Amygdala (tissue), 56 donors: ENCODE results near the gene NFYC.

ENCODE experiments used
- DNase-seq, 56 donors: peaks; one replicate each; lab custom pipeline; 2025; lab: John Stamatoyannopoulos, UW

Gene NFYC

DNA sequence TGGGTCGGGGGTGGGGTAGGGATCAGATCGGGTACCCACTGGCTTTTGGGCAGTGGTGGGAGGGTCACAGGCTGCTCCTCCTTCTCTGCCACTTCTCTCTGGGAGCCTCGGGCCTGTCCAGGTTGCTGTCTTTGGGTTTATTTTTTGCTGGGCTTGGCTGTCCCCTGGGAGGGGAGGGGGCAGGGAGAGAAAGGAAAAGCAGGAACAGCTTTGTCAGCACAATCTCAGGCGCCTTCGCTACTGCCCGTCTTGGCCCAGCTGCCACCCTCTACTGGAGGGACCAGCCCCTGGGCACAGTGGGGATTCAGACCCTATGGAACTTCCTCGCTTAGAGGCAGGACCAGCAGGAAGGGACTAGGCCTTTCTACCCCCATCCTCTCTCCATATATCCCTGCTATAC lies 100.5 kb downstream of the NFYC start:
- DNase-seq: no peak

DNA sequence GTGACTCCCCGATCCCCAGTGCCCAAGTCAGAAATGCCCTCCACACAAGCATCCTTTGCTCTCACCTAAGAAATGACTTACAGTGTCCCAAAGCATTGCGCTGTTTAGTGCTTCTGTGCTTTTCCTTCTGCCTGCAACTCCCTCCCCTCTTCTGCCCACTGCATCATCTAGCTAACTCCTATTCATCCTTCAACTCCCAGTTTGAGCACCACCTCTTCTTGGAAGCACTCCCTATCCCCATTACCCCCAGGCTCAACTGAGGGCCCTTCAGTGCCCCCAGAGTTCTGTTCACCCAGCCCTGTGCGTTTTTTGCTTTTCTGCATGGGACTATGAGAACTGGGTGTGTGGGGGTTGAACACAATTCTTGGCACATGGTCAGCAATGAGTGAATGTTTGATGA lies 102.1 kb downstream of the NFYC start:
- no peak for DNase-seq

GRCh38 chr1:40794048-40794447 lies 102.5 kb downstream of the NFYC start:
- no peak for DNase-seq

- DNase-seq: no peak
Observed at GRCh38 chr1:40794974-40795715, 103.6 kb downstream of the NFYC start.

DNA sequence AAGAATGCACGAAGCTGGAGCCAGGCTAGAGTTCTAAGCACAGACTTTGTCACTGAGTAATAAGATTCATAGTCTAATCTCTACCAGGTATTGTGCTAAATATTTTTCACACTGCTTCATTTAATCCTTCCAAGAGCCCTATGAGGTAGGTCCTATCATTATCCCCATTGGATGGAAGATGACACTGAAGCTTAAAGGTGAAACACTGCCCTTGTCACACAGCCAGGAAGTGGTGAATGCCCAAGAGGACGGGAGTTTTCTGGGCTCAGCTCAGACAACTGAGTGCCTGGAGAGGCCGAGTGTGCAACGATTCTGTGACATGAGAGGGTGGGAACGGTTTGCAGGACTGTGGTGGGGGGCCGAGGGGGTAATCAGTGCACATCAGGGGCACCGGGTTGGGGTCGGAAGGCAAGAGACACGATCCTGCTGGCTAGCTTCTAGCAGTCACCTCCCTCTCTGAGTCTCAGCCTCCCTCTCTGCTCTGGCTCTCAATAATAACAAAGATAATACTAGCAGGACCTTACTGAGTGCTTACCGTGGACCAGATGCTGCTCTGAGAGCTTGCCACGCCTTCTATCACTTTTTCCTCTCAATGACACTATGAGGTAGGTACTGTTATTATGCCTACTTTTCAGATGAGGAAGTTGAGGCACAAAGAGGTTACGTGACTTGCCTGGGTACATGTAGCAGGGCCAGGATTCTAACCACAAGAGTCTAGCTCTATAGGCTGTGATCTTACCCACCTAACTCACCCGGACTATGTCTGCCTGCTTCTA lies 104.5 kb downstream of the NFYC start:
- DNase-seq: no peak

- peak in 4 of 56 donors; percentile 8 to 21 (median 14) for DNase-seq
Observed at GRCh38 chr1:40796939-40797667, 105.6 kb downstream of the NFYC start.

- no peak for DNase-seq
Observed at GRCh38 chr1:40797668-40798010, 106.1 kb downstream of the NFYC start.

- no peak for DNase-seq
Observed at GRCh38 chr1:40798366-40799281, 107.1 kb downstream of the NFYC start.

DNA sequence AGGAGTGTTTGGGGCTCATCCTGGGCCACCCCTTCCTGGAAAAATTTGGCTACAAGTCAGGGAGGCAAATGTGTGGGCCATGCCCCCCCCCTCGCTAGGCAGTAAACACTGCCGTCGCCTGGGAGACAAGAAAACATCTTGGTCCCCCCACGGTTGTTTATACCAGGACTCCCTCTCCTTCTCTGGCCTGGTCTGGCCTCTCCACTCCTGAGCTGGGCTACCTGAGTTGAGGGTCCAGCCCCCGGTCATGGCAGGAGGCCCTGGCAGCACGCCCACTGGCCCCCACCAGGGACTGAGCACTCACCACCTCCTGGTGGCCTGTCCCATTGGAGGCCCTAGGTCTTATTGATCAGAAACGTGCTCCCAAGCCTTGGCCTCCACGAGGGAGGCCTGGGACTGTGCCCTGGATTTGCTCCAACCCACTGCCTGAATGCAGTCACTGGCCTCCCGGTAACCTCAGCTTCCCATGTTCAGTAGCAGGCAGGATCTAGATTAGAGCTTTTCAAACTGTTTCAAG lies 107.9 kb downstream of the NFYC start:
- DNase-seq: peak in 1 of 56 donors; percentile 19

GRCh38 chr1:40801742-40802077 lies 110.2 kb downstream of the NFYC start:
- DNase-seq: no peak

DNA sequence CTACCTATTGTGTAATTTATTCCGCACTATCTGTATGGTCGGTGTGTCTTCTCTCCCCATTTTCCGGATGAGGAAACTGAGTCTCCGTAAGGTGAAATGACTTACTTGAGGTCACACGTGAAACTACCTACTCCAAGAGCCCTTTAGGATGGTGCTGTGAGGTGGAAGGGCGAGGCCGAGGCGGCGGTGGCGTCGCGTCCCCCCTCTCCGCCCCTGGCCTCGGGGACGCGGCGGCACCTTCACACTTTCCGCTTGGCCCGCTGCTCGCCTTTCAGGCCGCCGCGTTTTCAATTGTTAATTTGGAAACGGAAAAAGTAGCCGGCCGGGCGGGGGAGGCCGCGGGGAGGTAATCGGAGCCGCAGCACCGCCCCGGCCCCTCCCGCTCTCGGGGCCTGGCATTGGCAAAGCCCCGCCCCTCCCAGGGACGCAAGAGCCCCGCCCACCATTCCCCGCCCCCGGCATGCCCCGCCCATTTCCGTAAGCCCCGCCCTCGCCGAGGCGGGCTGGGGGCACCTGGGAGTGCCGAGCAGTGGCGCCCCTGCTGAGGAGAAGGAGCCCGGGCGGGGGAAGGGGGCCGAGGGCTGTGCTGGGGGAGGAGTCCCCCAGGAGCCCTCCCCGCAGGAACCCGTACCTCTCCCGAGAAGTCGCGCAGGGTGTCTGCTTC lies 110.7 kb downstream of the NFYC start:
- peak in 16 of 56 donors; percentile 5 to 70 (median 28) for DNase-seq

- DNase-seq: no peak
Observed at GRCh38 chr1:40802742-40803113, 111.2 kb downstream of the NFYC start.

GRCh38 chr1:40803447-40803846 lies 111.9 kb downstream of the NFYC start:
- no peak for DNase-seq

DNA sequence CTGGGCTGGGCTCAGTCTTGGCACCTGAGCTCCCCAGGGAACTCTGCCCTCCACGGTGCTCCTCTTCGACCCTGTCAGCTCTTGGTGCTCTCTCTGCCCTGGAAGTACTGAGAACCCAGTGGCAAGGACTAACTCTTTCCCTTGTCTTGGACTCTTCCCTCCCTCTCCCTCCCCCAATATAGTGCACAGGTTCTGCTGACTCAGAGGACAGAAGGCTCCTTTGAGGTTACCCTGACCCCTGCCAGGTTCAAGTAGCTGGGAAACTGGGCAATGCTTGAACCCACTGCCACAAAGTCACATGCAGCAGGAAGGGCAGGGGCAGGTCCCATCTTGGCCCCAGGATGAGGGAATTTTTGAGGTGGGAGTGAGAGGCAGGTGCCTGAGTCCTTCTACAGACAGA lies 112.4 kb downstream of the NFYC start:
- DNase-seq: no peak

DNA sequence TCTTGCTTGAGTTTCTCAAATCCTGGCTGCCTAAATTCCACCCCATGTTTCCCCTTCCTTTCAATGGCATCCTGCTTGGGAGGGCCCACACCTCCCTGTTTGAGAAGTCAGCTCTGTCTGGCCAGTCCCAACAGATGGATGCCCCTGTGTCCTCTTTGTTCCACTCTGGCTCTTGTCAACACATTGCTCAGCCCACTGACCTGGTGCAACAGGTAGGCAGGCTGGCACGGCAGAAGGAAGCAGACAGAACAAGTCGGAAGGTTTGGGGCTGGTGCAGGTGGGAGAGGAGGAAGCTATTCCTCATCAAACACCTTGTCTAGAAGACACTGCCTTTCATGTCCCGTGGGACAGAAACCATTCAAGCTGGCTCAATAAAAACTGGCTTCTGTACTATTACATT lies 114.7 kb downstream of the NFYC start:
- DNase-seq: no peak

- no peak for DNase-seq
Observed at GRCh38 chr1:40806731-40807695, 115.5 kb downstream of the NFYC start.

DNA sequence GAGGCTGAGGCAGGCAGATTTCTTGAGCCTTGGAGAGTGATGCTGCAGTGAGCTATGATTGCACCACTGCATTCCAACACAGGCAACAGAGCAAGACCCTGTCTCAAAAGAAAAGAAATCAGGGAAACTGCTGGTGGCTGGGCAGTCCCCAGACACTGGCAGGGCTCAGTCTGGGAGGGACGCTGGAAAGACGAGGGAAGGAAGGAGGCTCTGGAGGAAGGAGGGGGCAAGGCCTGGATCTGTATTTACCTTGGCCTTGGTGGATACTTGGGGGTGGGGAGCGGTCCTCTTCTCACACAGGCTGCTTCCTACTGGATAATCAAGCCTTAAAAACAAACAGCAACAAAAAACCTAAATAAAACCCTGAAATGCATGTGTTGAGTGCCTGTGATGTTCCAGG lies 116.5 kb downstream of the NFYC start:
- DNase-seq: no peak

DNA sequence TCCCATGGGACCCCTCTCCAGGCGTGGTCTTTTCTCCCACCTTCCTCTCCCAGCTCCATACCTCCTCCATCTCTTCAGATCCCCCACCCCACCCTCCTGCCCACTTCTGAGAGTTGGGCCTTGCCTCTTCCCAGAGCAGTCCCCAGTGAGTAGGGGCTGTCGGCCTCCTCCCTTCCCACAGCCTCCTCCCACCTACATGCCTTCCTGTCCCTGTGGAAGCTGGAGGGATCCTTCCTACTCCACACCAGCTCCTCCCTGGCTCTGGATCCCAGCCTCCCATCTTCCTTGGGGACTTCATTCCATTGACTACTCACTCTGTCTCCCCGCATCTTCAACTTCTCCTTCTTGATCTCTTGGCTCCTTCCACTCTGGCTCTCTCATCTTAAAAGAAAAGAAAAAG lies 116.9 kb downstream of the NFYC start:
- DNase-seq: no peak

- DNase-seq: no peak
Observed at GRCh38 chr1:40808909-40809308, 117.4 kb downstream of the NFYC start.
